Measurements from ENCODE around the gene PACS2.

The PACS2 gene

GRCh38 chr14:105426416-105427130 is 112.0 kb downstream of the PACS2 start:
- no peak for DNase-seq

- DNase-seq = no peak
Measured at GRCh38 chr14:105427412-105427811, 112.9 kb downstream of the PACS2 start.

- no peak for DNase-seq
Measured at GRCh38 chr14:105427936-105428485, 113.5 kb downstream of the PACS2 start.

- no peak for DNase-seq
Measured at GRCh38 chr14:105430042-105430441, 115.5 kb downstream of the PACS2 start.

GRCh38 chr14:105430565-105430964 is 116.0 kb downstream of the PACS2 start:
- DNase-seq = no peak

- no peak for DNase-seq
Measured at GRCh38 chr14:105431256-105431655, 116.7 kb downstream of the PACS2 start.

GRCh38 chr14:105432657-105433056 is 118.1 kb downstream of the PACS2 start:
- DNase-seq = no peak

GRCh38 chr14:105433161-105433605 is 118.6 kb downstream of the PACS2 start:
- DNase-seq = no peak

- no peak for DNase-seq
Measured at GRCh38 chr14:105436402-105436801, 121.9 kb downstream of the PACS2 start.

- DNase-seq = peak; percentile 74
Measured at GRCh38 chr14:105436891-105437722, 122.6 kb downstream of the PACS2 start.

- no peak for DNase-seq
Measured at GRCh38 chr14:105437723-105438500, 123.4 kb downstream of the PACS2 start.

- DNase-seq = no peak
Measured at GRCh38 chr14:105439179-105439578, 124.6 kb downstream of the PACS2 start.

- DNase-seq = no peak
Measured at GRCh38 chr14:105439710-105440553, 125.4 kb downstream of the PACS2 start.

- no peak for DNase-seq
Measured at GRCh38 chr14:105440554-105440900, 126.0 kb downstream of the PACS2 start.

- DNase-seq = no peak
Measured at GRCh38 chr14:105440992-105441391, 126.4 kb downstream of the PACS2 start.

- no peak for DNase-seq
Measured at GRCh38 chr14:105442125-105442524, 127.6 kb downstream of the PACS2 start.

GRCh38 chr14:105442834-105443233 is 128.3 kb downstream of the PACS2 start:
- DNase-seq = no peak

- no peak for DNase-seq
Measured at GRCh38 chr14:105444859-105445258, 130.3 kb downstream of the PACS2 start.

- DNase-seq = no peak
Measured at GRCh38 chr14:105445290-105445689, 130.7 kb downstream of the PACS2 start.

- DNase-seq = no peak
Measured at GRCh38 chr14:105445901-105446845, 131.6 kb downstream of the PACS2 start.

- no peak for DNase-seq
Measured at GRCh38 chr14:105446971-105447370, 132.4 kb downstream of the PACS2 start.
